HepG2 (cell line): Measurements from ENCODE around the gene MLYCD. TPM values are rescaled to one million over a fixed set of nuclear protein-coding genes. Genes with fewer than 3 reads are reported as not detected.

Experiments used
- ATF7-NPFF ChIP-seq: sonication (generic); formaldehyde crosslinking; IDR thresholded peaks from 2 replicates; pipeline ENCODE4 v1.8.1; 2023; ENCODE audit warnings: mild to moderate bottlenecking, low read depth, missing genetic modification reagents, moderate library complexity
- CREM ChIP-seq, 2 experiments: sonication (generic) in 1 of 2; formaldehyde crosslinking in 1 of 2; IDR thresholded peaks; 2 replicates each; pipeline versions ENCODE4 v1.4.0 to v1.6.1; 2016 to 2020; ENCODE audit warnings: antibody characterized with exemption in 1 of 2, mild to moderate bottlenecking in 1 of 2, missing genetic modification reagents in 1 of 2
- E2F5 ChIP-seq: sonication (generic); formaldehyde crosslinking; conservative IDR thresholded peaks from 2 replicates; pipeline ENCODE4 v1.4.0; 2020; ENCODE audit warnings: missing genetic modification reagents
- GZF1 ChIP-seq: sonication (generic); formaldehyde crosslinking; IDR thresholded peaks from 2 replicates; pipeline ENCODE4 v1.5.1; 2020; ENCODE audit warnings: mild to moderate bottlenecking, missing genetic modification reagents
- KLF13 ChIP-seq: sonication (generic); formaldehyde crosslinking; IDR thresholded peaks from 2 replicates; pipeline ENCODE4 v1.4.0; 2020; ENCODE audit warnings: mild to moderate bottlenecking, missing genetic modification reagents
- NFIC ChIP-seq: IDR thresholded peaks from 2 replicates; pipeline ENCODE4 v1.6.1; 2012; ENCODE audit warnings: mild to moderate bottlenecking, low read length, inconsistent platforms
- NFKB2 ChIP-seq: sonication (generic); formaldehyde crosslinking; IDR thresholded peaks from 2 replicates; pipeline ENCODE4 v1.4.0; 2020; ENCODE audit warnings: missing genetic modification reagents, borderline replicate concordance
- NKX3-1 ChIP-seq: sonication (generic); formaldehyde crosslinking; IDR thresholded peaks from 2 replicates; pipeline ENCODE4 v1.5.0; 2020; ENCODE audit warnings: missing genetic modification reagents
- NR1H2 ChIP-seq: sonication (generic); formaldehyde crosslinking; IDR thresholded peaks from 2 replicates; pipeline ENCODE4 v1.8.1; 2022; ENCODE audit warnings: low read depth, missing genetic modification reagents, borderline replicate concordance
- PBX2 ChIP-seq: IDR thresholded peaks from 2 replicates; pipeline ENCODE4 v1.6.1; 2016; ENCODE audit warnings: control low read depth
- RBFOX2 ChIP-seq: fragments of 200-400 bp; formaldehyde crosslinking; IDR thresholded peaks from 2 replicates; pipeline ENCODE4 v1.6.1; 2017; ENCODE audit warnings: low read depth, mild to moderate bottlenecking, low read length
- RFXAP ChIP-seq: sonication (generic); formaldehyde crosslinking; IDR thresholded peaks from 2 replicates; pipeline ENCODE4 v1.4.0; 2020; ENCODE audit warnings: missing genetic modification reagents, borderline replicate concordance
- RORA ChIP-seq: sonication (generic); formaldehyde crosslinking; IDR thresholded peaks from 2 replicates; pipeline ENCODE4 v1.5.0; 2020; ENCODE audit warnings: mild to moderate bottlenecking, missing genetic modification reagents, moderate library complexity
- SMARCC2 ChIP-seq: fragments of 450-650 bp; IDR thresholded peaks from 2 replicates; pipeline ENCODE4 v1.6.1; 2017; ENCODE audit warnings: antibody characterized with exemption, mild to moderate bottlenecking
- SMARCE1 ChIP-seq: fragments of 450-650 bp; IDR thresholded peaks from 2 replicates; pipeline ENCODE4 v1.6.1; 2017; ENCODE audit warnings: borderline replicate concordance
- SNAPC4 ChIP-seq: sonication (generic); formaldehyde crosslinking; IDR thresholded peaks from 2 replicates; pipeline ENCODE4 v1.4.0; 2020; ENCODE audit warnings: mild to moderate bottlenecking, missing genetic modification reagents
- TP53 ChIP-seq: sonication (generic); formaldehyde crosslinking; conservative IDR thresholded peaks from 2 replicates; pipeline ENCODE4 v1.4.0; 2020; ENCODE audit warnings: missing genetic modification reagents
- ZNF234 ChIP-seq: sonication (generic); formaldehyde crosslinking; conservative IDR thresholded peaks from 2 replicates; pipeline ENCODE4 v1.5.1; 2020; ENCODE audit warnings: mild to moderate bottlenecking, missing genetic modification reagents
- ZNF260 ChIP-seq: sonication (generic); formaldehyde crosslinking; IDR thresholded peaks from 2 replicates; pipeline ENCODE4 v1.4.0; 2020; ENCODE audit warnings: missing genetic modification reagents, low read depth, mild to moderate bottlenecking, borderline replicate concordance
- ZNF550 ChIP-seq: sonication (generic); formaldehyde crosslinking; IDR thresholded peaks from 2 replicates; pipeline ENCODE4 v1.4.0; 2020; ENCODE audit warnings: mild to moderate bottlenecking, missing genetic modification reagents, borderline replicate concordance
- ZNF746 ChIP-seq: sonication (generic); formaldehyde crosslinking; IDR thresholded peaks from 2 replicates; pipeline ENCODE4 v1.8.0; 2022; ENCODE audit warnings: mild to moderate bottlenecking, missing genetic modification reagents
- ZNF749 ChIP-seq: sonication (generic); formaldehyde crosslinking; IDR thresholded peaks from 2 replicates; pipeline ENCODE4 v1.8.0; 2022; ENCODE audit warnings: mild to moderate bottlenecking, missing genetic modification reagents, moderate library complexity, borderline replicate concordance
- ZNF784 ChIP-seq: sonication (generic); formaldehyde crosslinking; IDR thresholded peaks from 2 replicates; pipeline ENCODE4 v1.5.1; 2020; ENCODE audit warnings: missing genetic modification reagents, mild to moderate bottlenecking, borderline replicate concordance
- polyA plus RNA-seq, 8 experiments: library from polyadenylated mRNA; depleted of rRNA in 3 of 8; stranded (reverse) in 7 of 8; unstranded in 1 of 8; fragments of >200 nt; fragmentation: Illumina TruSeq in 4 of 8; extraction: Trizol in 4 of 8; gene quantifications; 2 replicates each; pipeline versions ENCODE4 v1.2.1 to v1.2.3, GENCODE V29; 2011 to 2016; ENCODE audit warnings: low read depth in 4 of 8, missing spikeins in 1 of 8, mixed read lengths in 1 of 8; ENCODE audit not compliant: insufficient read depth in 1 of 8
- total RNA-seq, 5 experiments: library from RNA; depleted of rRNA; stranded (reverse); fragments of >200 nt; fragmentation: Illumina TruSeq; extraction: Trizol; gene quantifications; 2 replicates each; pipeline ENCODE4 v1.2.3, GENCODE V29; 2016; ENCODE audit warnings: low read depth in 1 of 5

The MLYCD gene
- total and polyA plus RNA-seq, 2 of the 13 experiments (the other 11 are each of a cell fraction or from before 2014, with no cell fraction given), result 1.8 to 4.0 TPM

GRCh38 chr16:83942815-83943515 is 44.0 kb downstream of the MLYCD start (continued):
- TF ChIP-seq PBX2 (no peak; the same call in 1 of the 2 replicates), RFXAP (CRISPR knock-in tag) (peak; percentile 76), ZNF260 (CRISPR knock-in tag) (no peak), ZNF749 (CRISPR knock-in tag) (peak; percentile 97; the same call in 1 of the 2 replicates), NFKB2 (CRISPR knock-in tag) (peak; percentile 67; the same call in 1 of the 2 replicates), SNAPC4 (CRISPR knock-in tag) (no peak), RBFOX2 (no peak), ZNF550 (CRISPR knock-in tag) (no peak), KLF13 (CRISPR knock-in tag) (no peak), RORA (CRISPR knock-in tag) (no peak), NFIC (peak; percentile 95), SMARCC2 (no peak), SMARCE1 (no peak), ZNF234 (CRISPR knock-in tag) (no peak), TP53 (CRISPR knock-in tag) (0 out of 2 replicates have a peak, but pooled peaks have one; percentile 45), NKX3-1 (CRISPR knock-in tag) (peak; percentile 82; the same call in 1 of the 2 replicates), GZF1 (CRISPR knock-in tag) (peak; percentile 56), ZNF746 (peak; percentile 99), ATF7-NPFF (CRISPR knock-in tag) (no peak), E2F5 (no peak), ZNF784 (CRISPR knock-in tag) (no peak), CREM (IDR thresholded peaks at IDR 0.05) (peak; percentile 96), CREM (CRISPR knock-in tag; IDR thresholded peaks at IDR 0.05) (no peak), NR1H2 (peak; percentile 95; the same call in 1 of the 2 replicates)
